ENCODE data around the gene FARP1.

The FARP1 gene

DNA sequence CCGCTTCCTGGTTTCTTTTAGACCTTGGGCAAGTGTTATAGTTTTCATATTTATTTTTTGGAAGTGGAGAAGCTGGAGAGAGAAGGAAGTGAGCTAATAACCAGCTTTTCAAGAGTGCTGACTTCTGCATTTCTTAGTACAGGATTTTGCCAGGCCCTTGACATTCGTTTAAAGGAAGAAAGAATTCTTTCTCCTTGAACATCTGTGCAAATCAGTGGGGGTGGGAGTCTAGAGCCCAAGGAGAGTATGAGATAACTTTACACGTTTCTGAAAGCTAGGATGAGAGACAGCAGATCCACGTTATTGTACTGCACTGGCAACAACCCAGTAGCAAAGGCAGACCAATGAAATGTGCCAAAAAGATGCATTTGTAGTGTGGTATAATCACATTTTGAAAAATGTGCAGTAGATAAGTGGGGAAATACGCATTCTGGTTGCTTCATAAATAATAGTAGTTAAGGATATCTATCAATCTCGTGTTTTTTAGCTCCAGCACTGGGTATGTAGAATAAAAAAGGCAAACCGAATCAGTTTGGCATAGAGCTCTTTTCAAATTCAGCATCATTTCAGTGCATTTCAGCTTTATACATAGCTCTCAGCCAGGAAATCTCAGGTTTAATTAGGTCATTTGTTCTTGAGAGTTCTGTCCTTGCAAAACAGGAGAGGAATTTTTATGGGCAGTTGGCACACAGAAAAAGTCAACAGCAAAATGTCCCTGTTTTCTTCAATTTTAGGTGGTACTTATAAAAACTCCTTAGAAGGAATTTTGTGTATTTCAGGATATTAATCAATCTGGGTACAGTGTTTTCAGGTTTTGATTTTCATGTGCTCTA lies 29.9 kb downstream of the FARP1 start:
- no peak for DNase-seq (ENCODE audit: low read depth in 1 of 2, low spot score in 1 of 2)

DNA sequence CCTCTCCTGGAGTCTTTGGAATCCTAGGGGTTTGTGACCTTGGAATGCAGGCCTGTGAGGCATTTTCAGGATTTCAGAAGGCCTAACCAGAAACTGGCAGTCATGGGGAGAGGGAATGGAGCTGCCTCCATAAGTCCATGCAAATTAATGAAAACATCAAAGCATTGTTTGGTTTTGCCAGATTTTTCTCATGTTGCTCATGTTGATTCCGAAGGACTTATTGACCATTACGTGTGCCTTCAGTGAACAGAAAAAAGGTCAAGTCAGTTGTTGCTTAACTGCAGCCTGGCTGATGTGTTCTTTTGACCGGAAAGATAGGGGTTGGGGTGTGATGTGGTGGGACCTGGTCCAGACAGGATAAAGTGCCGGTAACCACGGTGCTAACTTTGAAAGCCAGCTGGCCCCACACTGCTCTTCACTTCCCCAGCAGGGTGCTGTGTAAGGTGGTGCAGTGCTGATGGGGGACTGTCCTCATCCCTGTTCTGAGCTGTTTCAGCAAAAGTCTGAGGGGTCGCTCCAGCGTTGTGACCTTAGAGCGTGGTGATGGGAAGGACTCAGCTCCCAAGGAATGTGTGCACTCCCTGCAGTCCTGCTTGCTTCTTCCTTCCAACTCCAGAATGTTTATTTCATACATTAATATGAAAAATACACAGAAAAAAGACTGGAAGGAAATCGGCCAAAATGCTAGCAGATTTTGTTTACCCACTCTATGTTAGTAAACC lies 30.7 kb downstream of the FARP1 start:
- no peak for DNase-seq (ENCODE audit: low read depth in 1 of 2, low spot score in 1 of 2)

DNA sequence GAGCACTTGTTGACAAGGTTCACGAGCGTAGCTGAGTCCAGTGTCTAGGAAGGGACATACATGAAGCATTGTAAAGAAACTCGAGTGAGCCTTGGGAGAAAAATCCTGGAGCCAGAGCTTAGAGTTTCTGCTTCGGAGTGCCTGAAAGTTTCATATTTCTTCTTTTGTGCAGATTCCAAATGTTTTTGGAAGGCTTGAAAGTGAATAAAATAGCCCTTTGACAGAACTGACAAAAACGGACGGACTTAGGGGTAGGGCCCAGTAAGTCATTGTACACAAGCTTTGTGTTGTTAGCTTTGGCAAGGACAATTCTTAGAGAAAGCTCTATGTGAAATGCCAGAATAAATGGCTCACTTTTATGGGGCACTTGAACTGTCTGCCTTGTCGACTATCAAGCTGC lies 31.4 kb downstream of the FARP1 start:
- no peak for DNase-seq (ENCODE audit: low read depth in 1 of 2, low spot score in 1 of 2)

DNA sequence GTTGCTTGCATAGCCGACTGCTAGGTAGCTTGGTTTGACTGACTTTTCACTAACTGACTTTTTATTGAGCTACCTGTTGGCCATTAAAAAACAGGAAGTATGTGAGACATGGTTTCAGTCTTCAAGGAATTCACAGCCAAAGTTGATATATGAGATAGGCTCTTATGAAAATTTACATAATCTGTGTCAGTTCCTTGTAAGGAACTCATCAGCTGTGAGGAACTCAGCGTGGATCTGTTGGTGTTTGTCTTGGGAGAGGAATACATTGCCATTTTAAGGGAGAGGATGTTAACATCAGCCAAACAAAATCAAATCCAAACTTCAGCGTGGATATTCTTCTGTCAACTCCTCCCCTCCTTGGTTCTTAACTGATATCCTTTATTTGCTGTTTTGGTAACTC lies 32.1 kb downstream of the FARP1 start:
- DNase-seq (ENCODE audit: low read depth in 1 of 2, low spot score in 1 of 2) = no peak

DNA sequence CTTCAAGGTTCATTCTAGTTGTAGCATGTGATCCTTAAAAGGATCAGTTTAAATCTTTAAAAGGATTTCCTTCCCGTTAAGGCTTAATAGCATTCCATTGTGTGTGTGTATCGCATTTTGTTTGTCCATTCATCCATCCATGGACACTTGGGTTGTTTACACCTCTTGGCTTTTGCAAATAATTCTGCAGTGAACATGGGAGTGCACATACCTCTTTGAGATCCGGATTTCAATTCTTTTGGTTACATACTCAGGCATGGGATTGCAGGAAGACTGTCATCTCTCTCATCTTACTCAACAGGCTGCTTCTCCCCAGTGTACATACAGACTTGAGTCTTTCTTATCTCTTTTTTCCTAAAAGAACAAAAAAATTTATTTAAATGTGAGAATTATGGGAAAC lies 32.9 kb downstream of the FARP1 start:
- DNase-seq (ENCODE audit: low read depth in 1 of 2, low spot score in 1 of 2) = no peak

DNA sequence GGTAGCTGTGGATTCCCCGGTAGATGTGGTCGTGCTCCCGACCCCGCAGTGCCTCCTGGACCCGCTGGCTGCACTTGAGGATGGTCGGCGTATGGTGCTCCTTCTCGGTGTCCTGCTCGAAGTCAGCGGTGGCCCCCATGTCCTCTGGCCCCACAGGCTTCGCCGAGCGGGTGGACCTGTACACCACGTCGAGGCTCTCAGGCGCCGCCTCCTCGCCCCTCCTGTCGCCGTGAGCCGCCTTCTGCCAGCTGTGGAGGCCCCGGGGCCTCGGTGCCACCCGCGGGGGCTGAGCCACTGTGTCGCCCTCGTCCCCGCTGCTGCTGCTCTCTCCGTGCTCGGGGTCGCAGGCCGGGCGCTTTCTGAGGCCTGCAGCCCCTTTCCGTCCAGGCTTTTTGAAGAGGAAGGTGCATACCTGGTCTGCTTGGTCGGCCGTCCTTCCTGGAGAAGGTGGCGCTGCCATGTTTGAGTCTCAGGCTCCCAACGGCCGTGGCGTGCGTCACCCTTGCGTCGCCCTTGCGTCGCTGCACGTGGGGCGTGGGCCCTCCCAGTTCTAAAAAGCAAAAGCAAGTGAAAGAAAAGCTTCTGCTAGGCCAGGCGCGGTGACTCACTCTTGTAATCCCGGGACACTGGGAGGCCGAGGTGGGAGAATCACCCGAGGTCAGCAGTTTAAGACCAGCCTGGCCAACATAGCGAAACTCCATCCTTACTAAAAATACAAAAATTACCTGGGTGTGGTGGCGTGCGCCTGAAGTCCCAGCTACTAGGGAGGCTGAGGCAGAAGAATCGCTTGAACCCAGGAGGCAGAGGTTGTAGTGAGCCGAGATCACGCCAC lies 34.1 kb downstream of the FARP1 start, which contains the start of gene RNF113B:
Gene RNF113B (minus strand): TSS at position 493 of the 832 bp plus-strand sequence. CDS start 33 bp downstream, at position 460.
- no peak for DNase-seq (ENCODE audit: low read depth in 1 of 2, low spot score in 1 of 2)

DNA sequence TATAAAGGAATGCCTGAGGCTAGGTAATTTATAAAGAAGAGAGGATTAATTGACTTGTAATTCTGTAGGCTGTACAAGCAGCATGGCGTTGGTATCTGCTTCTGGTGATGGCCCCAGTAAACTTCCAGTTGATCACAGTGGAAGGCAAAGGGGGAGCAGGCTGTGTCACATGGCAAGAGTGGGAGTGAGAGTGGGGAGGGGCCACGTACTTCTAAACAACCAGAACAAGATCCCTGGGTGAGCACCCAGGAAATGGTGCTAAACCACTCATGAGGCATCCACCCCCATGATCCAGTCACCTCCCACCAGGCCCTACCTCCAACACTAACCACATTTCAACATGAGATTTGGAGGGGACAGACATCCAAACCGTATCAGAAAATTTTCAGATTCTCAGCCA lies 37.2 kb downstream of the FARP1 start:
- DNase-seq (ENCODE audit: low read depth in 1 of 2, low spot score in 1 of 2) = no peak

DNA sequence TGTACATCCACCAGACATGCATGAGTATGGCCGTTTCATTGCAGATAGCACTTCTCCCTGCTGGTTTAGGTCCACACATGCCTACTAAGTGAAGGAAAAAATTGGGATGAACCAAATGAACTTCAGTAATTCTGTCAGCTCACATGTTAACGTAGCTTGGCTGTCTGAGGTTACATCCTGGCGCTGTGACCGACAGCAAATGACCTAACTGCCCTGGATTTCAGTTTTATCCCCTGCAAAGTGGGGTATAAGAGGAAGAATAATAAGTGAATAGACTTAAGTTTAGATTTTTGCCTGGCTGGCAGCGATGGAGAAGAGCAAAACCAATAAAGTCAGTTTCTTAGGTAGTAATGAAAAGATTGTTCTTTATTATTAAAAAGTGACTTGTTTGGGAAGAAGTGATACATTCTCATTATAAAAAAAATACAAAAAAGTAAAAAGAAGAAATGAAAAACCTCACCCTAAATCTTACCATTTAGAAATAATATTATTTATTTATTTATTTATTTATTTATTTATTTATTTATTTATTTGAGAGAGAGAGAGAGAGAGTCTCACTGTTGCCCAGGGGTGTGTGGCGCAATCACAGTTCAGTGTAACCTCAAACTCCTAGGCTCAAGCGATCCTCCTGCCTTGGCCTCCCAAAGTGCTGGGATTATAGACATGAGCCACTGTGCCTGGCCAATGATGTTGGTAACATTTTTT lies 38.4 kb downstream of the FARP1 start:
- no peak for DNase-seq (ENCODE audit: low read depth in 1 of 2, low spot score in 1 of 2)

DNA sequence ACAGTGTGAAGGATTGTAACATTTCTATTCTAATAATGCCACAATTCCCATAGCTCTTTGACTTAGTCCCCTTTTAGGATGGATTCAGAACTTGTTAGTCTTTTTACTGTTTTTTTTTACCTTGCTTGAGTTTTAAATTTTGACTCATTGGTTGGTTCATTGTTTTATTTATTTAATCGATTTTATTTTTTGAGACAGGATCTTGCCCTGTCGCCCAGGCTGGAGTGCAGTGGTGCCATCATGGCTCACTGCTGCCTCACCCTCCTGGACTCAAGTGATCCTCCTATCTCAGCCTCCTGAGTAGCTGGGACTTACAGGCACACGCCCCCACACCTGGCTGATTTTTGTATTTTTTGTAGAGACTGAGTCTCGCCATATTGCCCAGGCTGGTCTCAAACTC lies 39.3 kb downstream of the FARP1 start:
- no peak for DNase-seq (ENCODE audit: low read depth in 1 of 2, low spot score in 1 of 2)

DNA sequence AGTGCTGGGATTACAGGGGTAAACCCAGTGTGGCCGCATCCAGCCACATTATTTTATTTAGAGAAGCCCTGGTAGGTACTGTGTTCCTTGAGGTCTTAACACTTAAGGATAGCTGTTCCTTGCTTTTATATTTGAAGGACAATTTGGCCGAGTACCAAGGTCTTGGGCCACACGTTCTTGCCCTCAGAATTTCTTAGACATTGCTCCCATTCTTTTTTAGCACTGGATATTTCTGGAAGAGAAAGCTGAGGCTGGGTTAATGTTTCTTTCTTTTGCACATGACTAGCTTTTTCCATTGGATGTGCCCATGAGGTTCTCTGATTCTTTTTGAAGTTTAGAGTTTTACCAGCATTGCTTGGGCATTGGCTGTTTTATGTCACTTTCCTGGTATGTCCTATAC lies 39.7 kb downstream of the FARP1 start:
- no peak for DNase-seq (ENCODE audit: low read depth in 1 of 2, low spot score in 1 of 2)

DNA sequence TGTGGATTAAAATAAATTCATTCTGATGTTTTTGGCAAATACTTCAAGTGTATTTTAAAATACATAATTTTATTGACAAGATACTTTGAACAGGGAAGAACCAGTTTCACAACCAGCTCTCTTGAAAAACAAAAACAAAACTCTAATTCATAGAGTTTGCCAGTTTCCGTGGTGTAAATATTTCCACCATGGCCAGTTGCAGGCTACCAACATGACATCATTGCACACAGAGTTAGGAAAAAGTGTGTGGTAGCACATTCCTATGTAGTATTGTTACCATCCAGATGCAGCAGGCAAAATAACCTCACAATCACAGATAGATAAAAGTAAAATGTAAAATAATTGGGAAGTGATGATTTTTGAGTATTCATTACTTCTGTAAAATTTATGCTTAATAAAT lies 41.9 kb downstream of the FARP1 start:
- DNase-seq (ENCODE audit: low read depth in 1 of 2, low spot score in 1 of 2) = no peak

DNA sequence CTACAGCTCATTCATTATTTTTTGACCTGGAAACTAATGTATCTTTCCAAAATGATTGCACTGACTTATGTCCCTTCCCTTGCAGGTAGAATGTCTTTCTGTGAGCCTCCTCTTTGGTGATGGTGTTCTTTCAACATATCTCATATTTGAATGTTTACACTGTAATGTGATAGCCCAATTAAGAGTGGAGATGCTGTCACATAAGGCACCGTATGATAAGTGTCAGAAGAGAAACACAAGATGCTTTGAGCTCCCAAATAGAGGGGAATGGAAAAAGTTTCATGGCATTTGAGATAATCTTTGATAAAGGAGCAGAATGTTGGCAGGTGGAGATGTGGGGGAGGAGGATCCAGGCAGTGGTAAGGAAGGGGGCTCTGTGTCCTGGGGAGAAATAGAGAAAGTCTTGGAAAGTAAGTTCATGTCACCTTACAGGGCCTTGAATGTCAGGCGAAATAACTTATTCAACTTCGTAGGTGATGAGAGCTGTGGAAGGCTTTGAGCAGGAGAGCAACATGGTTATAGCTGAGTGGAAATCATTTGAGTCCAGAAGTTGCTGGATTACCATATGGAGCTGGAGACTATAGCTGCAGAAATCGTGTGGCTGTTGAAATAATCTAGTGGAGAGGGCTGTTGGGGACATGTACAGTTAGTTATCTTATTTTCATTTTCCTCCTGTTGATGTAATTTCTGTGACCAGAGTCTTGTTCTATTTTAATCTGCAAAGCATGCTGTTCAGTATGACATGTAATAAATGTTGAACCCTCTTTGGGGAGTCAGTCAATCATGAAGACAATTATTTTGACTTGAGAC lies 44.5 kb downstream of the FARP1 start:
- DNase-seq (ENCODE audit: low read depth in 1 of 2, low spot score in 1 of 2) = no peak

DNA sequence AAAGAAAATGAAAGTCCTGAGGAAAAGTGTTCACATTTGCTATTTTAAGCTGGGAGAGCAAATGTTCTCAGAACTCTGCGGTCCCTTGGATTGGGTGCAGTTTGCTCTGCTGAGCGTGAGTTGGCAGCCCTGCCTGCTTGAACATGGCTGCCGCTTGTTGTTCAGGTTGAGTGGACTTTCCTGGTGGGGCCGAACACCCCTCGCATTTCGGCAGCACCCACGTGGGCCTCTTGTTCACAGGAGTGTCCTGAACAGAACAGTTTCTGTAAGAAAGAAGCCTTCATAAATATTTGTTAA lies 45.0 kb downstream of the FARP1 start:
- DNase-seq (ENCODE audit: low read depth in 1 of 2, low spot score in 1 of 2) = no peak

DNA sequence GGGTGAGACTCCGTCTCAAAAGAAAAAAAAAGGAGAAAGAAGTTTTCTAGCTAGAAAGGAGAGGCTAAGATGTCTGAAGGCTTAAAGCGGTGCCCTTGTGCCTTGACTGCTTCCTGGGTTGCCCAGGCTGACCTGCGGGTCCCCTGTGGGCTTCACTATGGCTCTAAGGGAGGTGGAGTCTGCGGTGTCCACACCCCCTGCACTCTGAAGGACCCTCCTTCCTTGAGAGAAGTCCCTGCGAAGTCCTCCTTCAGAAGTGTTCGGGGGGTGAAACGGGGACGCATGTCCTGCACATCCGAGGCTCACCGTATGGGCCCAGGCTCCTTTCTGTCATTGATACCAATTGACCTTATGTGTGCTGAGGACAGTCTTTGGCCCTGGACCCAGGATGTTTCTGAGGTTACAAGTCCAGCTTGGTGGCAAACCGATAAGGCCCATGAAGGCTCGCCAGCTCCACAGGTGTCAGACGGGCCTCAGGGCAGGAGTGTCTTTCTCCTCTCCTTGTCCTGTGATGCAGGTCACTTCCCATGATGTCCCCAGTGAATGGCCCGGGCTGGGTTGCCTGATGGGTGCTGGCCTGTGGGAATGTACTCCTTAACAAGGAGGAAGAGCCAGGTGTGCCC lies 45.8 kb downstream of the FARP1 start:
- no peak for DNase-seq (ENCODE audit: low read depth in 1 of 2, low spot score in 1 of 2)

DNA sequence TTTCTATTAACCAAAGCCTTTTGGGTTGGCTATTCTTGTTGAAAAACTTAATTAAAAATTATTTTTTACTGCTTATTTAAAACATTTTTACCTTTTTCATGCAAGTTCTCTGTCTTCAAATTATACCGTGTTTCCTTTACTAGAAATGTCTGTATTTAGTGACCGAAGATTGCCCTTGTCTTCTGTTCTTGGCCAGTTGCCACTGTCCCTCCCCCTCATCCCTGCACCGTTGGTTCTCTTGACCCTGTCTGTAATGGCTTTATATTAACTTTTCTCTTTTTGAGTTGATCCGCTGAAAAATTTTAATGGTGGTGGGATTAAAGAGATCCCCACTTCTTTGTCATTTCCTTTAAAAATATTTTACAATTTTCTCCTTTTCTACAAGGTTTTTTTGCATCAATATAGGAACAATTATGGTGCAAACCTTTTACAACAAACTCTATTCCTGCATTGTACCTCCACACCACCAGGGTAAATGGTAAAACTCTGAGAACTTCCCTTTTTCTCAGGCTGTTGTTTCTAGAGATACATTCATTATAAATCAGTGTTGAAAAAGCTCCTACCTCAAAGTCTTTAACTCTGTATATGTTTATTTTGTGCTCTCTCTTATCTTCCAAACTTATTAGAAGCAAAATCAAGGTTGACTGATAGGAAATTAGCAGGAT lies 47.1 kb downstream of the FARP1 start:
- no peak for DNase-seq (ENCODE audit: low read depth in 1 of 2, low spot score in 1 of 2)

DNA sequence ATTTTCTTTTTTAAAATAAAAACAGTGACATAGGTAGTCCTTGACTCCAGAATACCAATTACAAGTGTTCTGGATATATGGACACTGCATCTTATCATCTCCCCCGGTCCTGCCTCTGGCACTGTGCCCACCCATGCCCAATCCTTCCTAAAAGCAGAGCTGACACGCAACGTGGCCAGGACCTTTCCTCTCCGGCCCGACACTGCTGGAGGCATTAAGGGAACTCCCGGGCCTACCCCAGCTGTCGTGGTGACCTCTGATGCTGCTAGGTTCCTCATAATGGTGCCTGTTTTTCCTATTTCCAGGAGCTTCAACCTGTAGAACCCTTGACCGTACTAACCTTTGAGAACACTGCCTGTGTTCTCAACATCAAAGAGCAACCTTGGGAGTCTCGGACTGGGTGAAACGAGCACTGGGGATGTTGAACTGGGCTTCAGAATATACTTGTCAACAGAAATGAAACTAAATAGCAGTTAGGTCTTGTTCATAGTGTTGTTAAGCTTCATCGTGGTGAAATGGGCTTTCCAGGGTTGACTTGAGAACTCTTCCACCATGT lies 48.1 kb downstream of the FARP1 start:
- DNase-seq (ENCODE audit: low read depth in 1 of 2, low spot score in 1 of 2) = no peak

DNA sequence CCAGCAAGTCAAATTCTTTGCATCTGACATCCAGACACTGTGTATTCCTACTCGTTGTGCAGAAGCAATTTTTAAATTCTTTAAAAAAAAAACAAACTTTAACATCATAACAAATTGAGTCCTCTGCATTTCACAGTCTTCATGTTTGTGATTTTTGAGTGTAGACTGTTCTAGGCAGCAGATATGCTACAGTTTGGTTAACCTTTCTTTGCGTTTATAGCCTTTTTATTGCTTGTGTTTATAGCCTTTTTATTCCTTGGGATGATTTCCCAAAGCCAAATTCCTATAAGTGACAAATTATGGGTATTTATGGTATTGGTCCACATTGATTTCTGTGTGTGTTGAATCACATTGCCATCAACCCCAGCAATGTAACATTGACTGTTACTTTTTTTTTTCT lies 49.1 kb downstream of the FARP1 start:
- no peak for DNase-seq (ENCODE audit: low read depth in 1 of 2, low spot score in 1 of 2)

DNA sequence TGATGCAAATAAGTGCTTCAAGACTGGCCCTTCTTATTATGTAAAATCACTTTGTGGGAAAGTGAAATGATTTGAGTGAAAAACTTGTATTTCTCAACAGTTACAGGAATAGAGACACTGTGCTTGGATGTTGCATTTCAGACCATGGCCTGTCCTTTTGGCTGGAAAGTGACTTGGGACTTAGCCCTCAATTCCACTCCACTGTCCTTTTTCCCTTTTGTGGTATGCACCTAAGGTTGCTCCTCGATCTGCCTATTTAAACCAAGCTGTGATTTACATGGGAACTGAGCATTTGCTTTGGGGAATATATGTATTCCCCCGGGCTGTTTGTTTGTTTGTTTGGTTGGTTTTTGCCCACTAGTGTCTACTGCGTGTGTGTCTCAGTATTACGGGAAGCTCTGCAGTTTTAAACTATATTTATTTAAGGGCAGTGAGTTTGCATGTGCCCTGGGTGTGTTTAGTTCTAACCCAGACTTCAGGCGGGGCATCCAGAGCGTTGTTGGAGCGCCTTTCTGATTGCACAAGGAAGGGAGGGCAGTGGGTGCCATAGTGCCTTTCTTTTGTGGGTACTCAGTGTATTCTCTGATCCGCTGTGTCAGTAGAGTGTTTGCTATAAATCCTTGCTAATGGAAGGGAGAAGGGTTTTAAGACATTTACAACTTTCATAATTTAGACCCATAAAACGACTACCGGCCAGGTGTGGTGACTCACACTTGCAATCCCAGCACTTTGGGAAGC lies 52.3 kb downstream of the FARP1 start:
- no peak for DNase-seq (ENCODE audit: low read depth in 1 of 2, low spot score in 1 of 2)
